Liver (tissue), 9 donors: ENCODE results near the gene PLCB1. TPM values are rescaled to one million over a fixed set of nuclear protein-coding genes. Genes with fewer than 3 reads are reported as not detected.

ENCODE experiments used
- DNase-seq: peaks from one replicate; pipeline ENCODE4 v3.0.0-alpha.2; 2017; ENCODE audit warnings: low spot score
- H3K27ac ChIP-seq, 2 donors: one replicate each; pipeline ENCODE4 v1.7.0; 2013; ENCODE audit warnings: inconsistent platforms in 2 of 2, low read length in 2 of 2, control low read depth in 1 of 2, low read depth in 1 of 2, mild to moderate bottlenecking in 1 of 2
- H3K27me3 ChIP-seq, 4 donors: one replicate each; pipeline versions ENCODE4 v1.6.1 to v1.7.0; 2013; ENCODE audit warnings: low read length in 3 of 4, inconsistent platforms in 1 of 4, mild to moderate bottlenecking in 1 of 4, moderate library complexity in 1 of 4; ENCODE audit not compliant: control insufficient read depth in 4 of 4, insufficient read depth in 4 of 4
- H3K36me3 ChIP-seq, 4 donors: one replicate each; pipeline versions ENCODE4 v1.6.1 to v1.7.0; 2013; ENCODE audit warnings: low read length in 3 of 4, mild to moderate bottlenecking in 3 of 4, low read depth in 1 of 4, moderate library complexity in 1 of 4; ENCODE audit not compliant: control insufficient read depth in 4 of 4, insufficient read depth in 3 of 4
- H3K4me1 ChIP-seq, 4 donors: one replicate each; pipeline versions ENCODE4 v1.6.1 to v1.7.0; 2013; ENCODE audit warnings: low read length in 3 of 4, mild to moderate bottlenecking in 3 of 4, moderate library complexity in 1 of 4; ENCODE audit not compliant: control insufficient read depth in 4 of 4, insufficient read depth in 4 of 4
- H3K4me3 ChIP-seq, 3 donors: one replicate each; pipeline versions ENCODE4 v1.6.1 to v1.7.0; 2013; ENCODE audit warnings: low read length in 3 of 3, control low read depth in 1 of 3, low read depth in 1 of 3, mild to moderate bottlenecking in 1 of 3
- H3K9ac ChIP-seq, 2 donors: one replicate each; pipeline ENCODE4 v1.7.0; 2013; ENCODE audit warnings: low read length in 2 of 2, mild to moderate bottlenecking in 2 of 2, moderate library complexity in 2 of 2, control low read depth in 1 of 2, low read depth in 1 of 2
- H3K9me3 ChIP-seq, 4 donors: one replicate each; pipeline versions ENCODE4 v1.6.1 to v1.7.0; 2013; ENCODE audit warnings: low read length in 3 of 4; ENCODE audit not compliant: control insufficient read depth in 4 of 4
- CTCF ChIP-seq: fragments of 150-350 bp; IDR thresholded peaks from 2 replicates; pipeline ENCODE4 v1.5.1; 2017; ENCODE audit warnings: improper control_type of control experiment, low read depth, low read length; ENCODE audit not compliant: missing input control
- EGR1 ChIP-seq, 2 donors: IDR thresholded peaks; 2 replicates each; pipeline ENCODE4 v1.6.1; 2016 to 2018; ENCODE audit warnings: antibody characterized with exemption in 2 of 2, low read depth in 2 of 2
- FOXA1 ChIP-seq: IDR thresholded peaks from 2 replicates; pipeline ENCODE4 v1.6.1; 2016; ENCODE audit warnings: antibody characterized with exemption
- FOXA2 ChIP-seq: IDR thresholded peaks from 2 replicates; pipeline ENCODE4 v1.6.1; 2016; ENCODE audit warnings: antibody characterized with exemption
- GABPA ChIP-seq, 2 donors: IDR thresholded peaks in 1 of 2; conservative IDR thresholded peaks in 1 of 2; 2 replicates each; pipeline ENCODE4 v1.6.1; 2016; ENCODE audit warnings: antibody characterized with exemption in 2 of 2, mild to moderate bottlenecking in 1 of 2, moderate library complexity in 1 of 2
- HNF4A ChIP-seq, 2 donors: conservative IDR thresholded peaks; 2 replicates each; pipeline ENCODE4 v1.6.1; 2016; ENCODE audit warnings: antibody characterized with exemption in 2 of 2, mild to moderate bottlenecking in 2 of 2
- HNF4G ChIP-seq: IDR thresholded peaks from 2 replicates; pipeline ENCODE4 v1.6.1; 2016; ENCODE audit warnings: antibody characterized with exemption
- JUND ChIP-seq, 2 donors: IDR thresholded peaks; 2 replicates each; pipeline ENCODE4 v1.6.1; 2016; ENCODE audit warnings: antibody characterized with exemption in 2 of 2
- MAX ChIP-seq: IDR thresholded peaks from 2 replicates; pipeline ENCODE4 v1.6.1; 2016; ENCODE audit warnings: antibody characterized with exemption
- NR2F2 ChIP-seq: IDR thresholded peaks from 2 replicates; pipeline ENCODE4 v1.6.1; 2016; ENCODE audit warnings: antibody characterized with exemption
- RAD21 ChIP-seq, 2 donors: IDR thresholded peaks; 2 replicates each; pipeline ENCODE4 v1.6.1; 2016; ENCODE audit warnings: antibody characterized with exemption in 2 of 2, mild to moderate bottlenecking in 2 of 2
- REST ChIP-seq: IDR thresholded peaks from 2 replicates; pipeline ENCODE4 v1.6.1; 2016; ENCODE audit warnings: antibody characterized with exemption, mild to moderate bottlenecking
- RXRA ChIP-seq, 2 donors: IDR thresholded peaks; 2 replicates each; pipeline ENCODE4 v1.6.1; 2017 to 2018; ENCODE audit warnings: antibody characterized with exemption in 2 of 2, mild to moderate bottlenecking in 1 of 2
- SP1 ChIP-seq: IDR thresholded peaks from 2 replicates; pipeline ENCODE4 v1.6.1; 2018; ENCODE audit warnings: antibody characterized with exemption, mild to moderate bottlenecking
- TAF1 ChIP-seq: conservative IDR thresholded peaks from 2 replicates; pipeline ENCODE4 v1.6.1; 2016; ENCODE audit warnings: antibody characterized with exemption, mild to moderate bottlenecking
- YY1 ChIP-seq: IDR thresholded peaks from 2 replicates; pipeline ENCODE4 v1.6.1; 2016; ENCODE audit warnings: antibody characterized with exemption, mild to moderate bottlenecking
- ZBTB33 ChIP-seq: IDR thresholded peaks from 2 replicates; pipeline ENCODE4 v1.6.1; 2016; ENCODE audit warnings: antibody characterized with exemption
- WGBS: extraction: QIAGEN DNeasy Blood & Tissue Kit; methylation state at CpG from one replicate; pipeline ENCODE4 v1.1.7; 2013; 5-methylcytosine and 5-hydroxymethylcytosine counted together
- polyA plus RNA-seq, 2 donors: library from polyadenylated mRNA; stranded (reverse) in 1 of 2; unstranded in 1 of 2; fragments of 200-250 nt in 1 of 2; fragments of >200 nt in 1 of 2; fragmentation: Nextera tagmentation in 1 of 2; extraction: Ambion mirVana in 1 of 2; gene quantifications; one replicate each; pipeline versions ENCODE4 v1.2.1 to v1.2.3, GENCODE V29; 2013 to 2015
- total RNA-seq, 2 donors: library from RNA; depleted of rRNA; stranded (reverse); fragments of >200 nt; gene quantifications; one replicate each; pipeline ENCODE4 v1.2.3, GENCODE V29; 2014
- TF ChIP-seq, protein P1 (sequence below): IDR thresholded peaks from 2 replicates; pipeline ENCODE4 v1.6.1; 2016; ENCODE audit warnings: antibody characterized with exemption
- donor health status: healthy.
- donor health status: healthy.
- donor health status: healthy.
- donor health status: healthy.
- donor health status: healthy.

Gene PLCB1
- total and polyA plus RNA-seq, 4 donors, result 3.7 to 13.5 (median 5.9) TPM

DNA sequence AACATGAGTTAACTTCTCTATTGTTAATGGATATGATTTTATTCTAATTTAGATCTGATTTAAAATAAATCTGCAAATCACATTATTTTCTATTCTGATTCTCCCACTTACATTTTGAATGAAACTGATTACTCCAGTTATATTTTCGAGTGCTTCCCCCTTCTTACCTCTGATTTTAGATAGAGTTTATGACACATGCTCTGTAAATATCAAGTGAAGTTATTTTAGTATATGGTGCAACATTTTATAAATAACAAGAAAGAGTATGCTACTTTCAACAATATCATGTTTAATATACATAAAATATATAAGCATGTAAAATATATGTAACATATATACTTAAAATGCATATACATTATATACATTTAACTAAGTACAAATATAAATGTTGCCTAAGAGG is 38.9 kb downstream of the PLCB1 start:
- Histone ChIP-seq H3K4me1 (no peaks in the 10 kb centered on the region), H3K36me3 (no peaks in the 10 kb centered on the region), H3K4me3 (no peak overlapping the region), H3K9me3 (no peaks in the 10 kb centered on the region), H3K27ac (no peak overlapping the region), H3K27me3 (no peaks in the 10 kb centered on the region), H3K9ac (no peak overlapping the region)
- DNase-seq, result no peak
- 88% methylated on average over 1 of the region's 1 CpG for WGBS
- TF ChIP-seq REST (no peak), RXRA (IDR thresholded peaks at IDR 0.05) (no peak), CTCF (no peak), NR2F2 (no peak), FOXA2 (no peak), FOXA1 (no peak), GABPA (IDR thresholded peaks at IDR 0.05 in 1 of 2, conservative IDR thresholded peaks at IDR 0.05 in 1 of 2) (no peak), EGR1 (IDR thresholded peaks at IDR 0.05; ENCODE audit: low read depth in 2 of 2) (no peak), SP1 (no peak), RAD21 (IDR thresholded peaks at IDR 0.05) (no peak)
- TF ChIP-seq, protein P1, sequence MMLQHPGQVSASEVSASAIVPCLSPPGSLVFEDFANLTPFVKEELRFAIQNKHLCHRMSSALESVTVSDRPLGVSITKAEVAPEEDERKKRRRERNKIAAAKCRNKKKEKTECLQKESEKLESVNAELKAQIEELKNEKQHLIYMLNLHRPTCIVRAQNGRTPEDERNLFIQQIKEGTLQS, result no peak

GRCh38 chr20:8172191-8172590 is 40.1 kb downstream of the PLCB1 start:
- Histone ChIP-seq H3K4me3 (no peak overlapping the region), H3K27me3 (no peaks in the 10 kb centered on the region), H3K27ac (no peak overlapping the region), H3K4me1 (no peaks in the 10 kb centered on the region), H3K9me3 (no peaks in the 10 kb centered on the region), H3K9ac (no peak overlapping the region), H3K36me3 (no peaks in the 10 kb centered on the region)
- 89% methylated on average over 2 of the region's 2 CpGs for WGBS
- DNase-seq, result no peak
- TF ChIP-seq CTCF (no peak), FOXA2 (no peak), FOXA1 (no peak), YY1 (no peak), HNF4G (no peak), RAD21 (IDR thresholded peaks at IDR 0.05) (no peak), EGR1 (IDR thresholded peaks at IDR 0.05; ENCODE audit: low read depth in 2 of 2) (no peak), TAF1 (no peak), ZBTB33 (no peak), RXRA (IDR thresholded peaks at IDR 0.05) (no peak), MAX (no peak), GABPA (IDR thresholded peaks at IDR 0.05 in 1 of 2, conservative IDR thresholded peaks at IDR 0.05 in 1 of 2) (no peak), JUND (IDR thresholded peaks at IDR 0.05) (no peak), SP1 (no peak), NR2F2 (no peak), HNF4A (conservative IDR thresholded peaks at IDR 0.05) (no peak)
- TF ChIP-seq, protein P1, result no peak
